Endometrium (tissue), 2 donors: ENCODE measurements around the gene PTEN.

Experiments used
- FAIRE-seq: peaks from 2 replicates; lab custom pipeline; 2012; peaks lifted over from hg19 to GRCh38; lab: Jason Lieb, UNC
- donor health status: control.
- donor health status: control.

The PTEN gene

GRCh38 chr10:87976101-87976743 lies 112.8 kb downstream of the PTEN start:
- no peak for FAIRE-seq

GRCh38 chr10:87978166-87978565 lies 114.7 kb downstream of the PTEN start:
- no peak for FAIRE-seq

GRCh38 chr10:87979847-87980246 lies 116.4 kb downstream of the PTEN start:
- FAIRE-seq = no peak

GRCh38 chr10:87983716-87984115 lies 120.3 kb downstream of the PTEN start:
- FAIRE-seq = no peak

GRCh38 chr10:87987206-87987605 lies 123.8 kb downstream of the PTEN start:
- FAIRE-seq = peak; percentile 69

GRCh38 chr10:87991946-87992345 lies 128.5 kb downstream of the PTEN start:
- FAIRE-seq = no peak

- no peak for FAIRE-seq
These were observed 141.0 kb downstream of the PTEN start for GRCh38 chr10:88004451-88004850.

GRCh38 chr10:88006261-88006660 lies 142.8 kb downstream of the PTEN start:
- FAIRE-seq = no peak

GRCh38 chr10:88008866-88009470 lies 145.5 kb downstream of the PTEN start:
- no peak for FAIRE-seq

- no peak for FAIRE-seq
These were observed 149.2 kb downstream of the PTEN start for GRCh38 chr10:88012641-88013040.

GRCh38 chr10:88017781-88018180 lies 154.4 kb downstream of the PTEN start:
- no peak for FAIRE-seq

GRCh38 chr10:88019753-88020152 lies 156.3 kb downstream of the PTEN start:
- FAIRE-seq = no peak
